GF-D8 (cell line): ENCODE results near the gene LLGL1.
"Not testable (repeated sequence)": the region's sequence is repeated elsewhere in the genome, so short reads cannot be mapped to it uniquely, and the experiment has no call there.

Experiments used
- DNase-seq: peaks from one replicate; lab custom pipeline; 2025; lab: John Stamatoyannopoulos, UW

The LLGL1 gene

GRCh38 chr17:18194394-18194793 lies 31.0 kb upstream of the LLGL1 start:
- DNase-seq: no peak

GRCh38 chr17:18194804-18195203 lies 30.6 kb upstream of the LLGL1 start:
- no peak for DNase-seq

- no peak for DNase-seq
Observed at GRCh38 chr17:18195246-18195645, 30.2 kb upstream of the LLGL1 start.

- DNase-seq: no peak
Observed at GRCh38 chr17:18197535-18198194, 27.8 kb upstream of the LLGL1 start.

- DNase-seq: no peak
Observed at GRCh38 chr17:18198530-18198929, 26.9 kb upstream of the LLGL1 start.

- no peak for DNase-seq
Observed at GRCh38 chr17:18201108-18201507, 24.3 kb upstream of the LLGL1 start.

GRCh38 chr17:18203308-18203707 lies 22.1 kb upstream of the LLGL1 start:
- DNase-seq: no peak

- no peak for DNase-seq
Observed at GRCh38 chr17:18205861-18206260, 19.6 kb upstream of the LLGL1 start.

GRCh38 chr17:18206962-18207361 lies 18.5 kb upstream of the LLGL1 start:
- no peak for DNase-seq

- no peak for DNase-seq
Observed at GRCh38 chr17:18208092-18208491, 17.3 kb upstream of the LLGL1 start.

- no peak for DNase-seq
Observed at GRCh38 chr17:18213666-18214270, 11.7 kb upstream of the LLGL1 start.

- not testable (repeated sequence) for DNase-seq
Observed at GRCh38 chr17:18216906-18217305, 8.5 kb upstream of the LLGL1 start.

GRCh38 chr17:18217412-18218015 lies 7.9 kb upstream of the LLGL1 start:
- DNase-seq: no peak

- DNase-seq: no peak
Observed at GRCh38 chr17:18218756-18219415, 6.5 kb upstream of the LLGL1 start.

- no peak for DNase-seq
Observed at GRCh38 chr17:18224053-18224386, 1.4 kb upstream of the LLGL1 start.

- no peak for DNase-seq
Observed at GRCh38 chr17:18224387-18225120, 881 bp upstream of the LLGL1 start.

GRCh38 chr17:18225642-18226283 lies 328 bp downstream of the LLGL1 start:
- DNase-seq: no peak

- no peak for DNase-seq
Observed at GRCh38 chr17:18226284-18226945, 980 bp downstream of the LLGL1 start.

GRCh38 chr17:18227635-18228034 lies 2.2 kb downstream of the LLGL1 start:
- DNase-seq: no peak

GRCh38 chr17:18228176-18228682 lies 2.8 kb downstream of the LLGL1 start:
- DNase-seq: no peak

GRCh38 chr17:18229254-18229653 lies 3.8 kb downstream of the LLGL1 start:
- no peak for DNase-seq
